Liver (tissue), 9 donors: ENCODE data around the gene PMS1. TPM values are rescaled to one million over a fixed set of nuclear protein-coding genes. Genes with fewer than 3 reads are reported as not detected.

Experiments
- DNase-seq: peaks from one replicate; pipeline ENCODE4 v3.0.0-alpha.2; 2017; ENCODE audit warnings: low spot score
- H3K27ac ChIP-seq, 2 donors: one replicate each; pipeline ENCODE4 v1.7.0; 2013; ENCODE audit warnings: inconsistent platforms in 2 of 2, low read length in 2 of 2, control low read depth in 1 of 2, low read depth in 1 of 2, mild to moderate bottlenecking in 1 of 2
- H3K27me3 ChIP-seq, 4 donors: one replicate each; pipeline versions ENCODE4 v1.6.1 to v1.7.0; 2013; ENCODE audit warnings: low read length in 3 of 4, inconsistent platforms in 1 of 4, mild to moderate bottlenecking in 1 of 4, moderate library complexity in 1 of 4; ENCODE audit not compliant: control insufficient read depth in 4 of 4, insufficient read depth in 4 of 4
- H3K36me3 ChIP-seq, 4 donors: one replicate each; pipeline versions ENCODE4 v1.6.1 to v1.7.0; 2013; ENCODE audit warnings: low read length in 3 of 4, mild to moderate bottlenecking in 3 of 4, low read depth in 1 of 4, moderate library complexity in 1 of 4; ENCODE audit not compliant: control insufficient read depth in 4 of 4, insufficient read depth in 3 of 4
- H3K4me1 ChIP-seq, 4 donors: one replicate each; pipeline versions ENCODE4 v1.6.1 to v1.7.0; 2013; ENCODE audit warnings: low read length in 3 of 4, mild to moderate bottlenecking in 3 of 4, moderate library complexity in 1 of 4; ENCODE audit not compliant: control insufficient read depth in 4 of 4, insufficient read depth in 4 of 4
- H3K4me3 ChIP-seq, 3 donors: one replicate each; pipeline versions ENCODE4 v1.6.1 to v1.7.0; 2013; ENCODE audit warnings: low read length in 3 of 3, control low read depth in 1 of 3, low read depth in 1 of 3, mild to moderate bottlenecking in 1 of 3
- H3K9ac ChIP-seq, 2 donors: one replicate each; pipeline ENCODE4 v1.7.0; 2013; ENCODE audit warnings: low read length in 2 of 2, mild to moderate bottlenecking in 2 of 2, moderate library complexity in 2 of 2, control low read depth in 1 of 2, low read depth in 1 of 2
- H3K9me3 ChIP-seq, 4 donors: one replicate each; pipeline versions ENCODE4 v1.6.1 to v1.7.0; 2013; ENCODE audit warnings: low read length in 3 of 4; ENCODE audit not compliant: control insufficient read depth in 4 of 4
- EGR1 ChIP-seq, 2 donors: IDR thresholded peaks; 2 replicates each; pipeline ENCODE4 v1.6.1; 2016 to 2018; ENCODE audit warnings: antibody characterized with exemption in 2 of 2, low read depth in 2 of 2
- FOXA1 ChIP-seq: IDR thresholded peaks from 2 replicates; pipeline ENCODE4 v1.6.1; 2016; ENCODE audit warnings: antibody characterized with exemption
- FOXA2 ChIP-seq: IDR thresholded peaks from 2 replicates; pipeline ENCODE4 v1.6.1; 2016; ENCODE audit warnings: antibody characterized with exemption
- GABPA ChIP-seq, 2 donors: IDR thresholded peaks in 1 of 2; conservative IDR thresholded peaks in 1 of 2; 2 replicates each; pipeline ENCODE4 v1.6.1; 2016; ENCODE audit warnings: antibody characterized with exemption in 2 of 2, mild to moderate bottlenecking in 1 of 2, moderate library complexity in 1 of 2
- HNF4A ChIP-seq, 2 donors: conservative IDR thresholded peaks; 2 replicates each; pipeline ENCODE4 v1.6.1; 2016; ENCODE audit warnings: antibody characterized with exemption in 2 of 2, mild to moderate bottlenecking in 2 of 2
- HNF4G ChIP-seq: IDR thresholded peaks from 2 replicates; pipeline ENCODE4 v1.6.1; 2016; ENCODE audit warnings: antibody characterized with exemption
- NR2F2 ChIP-seq: IDR thresholded peaks from 2 replicates; pipeline ENCODE4 v1.6.1; 2016; ENCODE audit warnings: antibody characterized with exemption
- RAD21 ChIP-seq, 2 donors: IDR thresholded peaks; 2 replicates each; pipeline ENCODE4 v1.6.1; 2016; ENCODE audit warnings: antibody characterized with exemption in 2 of 2, mild to moderate bottlenecking in 2 of 2
- RXRA ChIP-seq, 2 donors: IDR thresholded peaks; 2 replicates each; pipeline ENCODE4 v1.6.1; 2017 to 2018; ENCODE audit warnings: antibody characterized with exemption in 2 of 2, mild to moderate bottlenecking in 1 of 2
- SP1 ChIP-seq: IDR thresholded peaks from 2 replicates; pipeline ENCODE4 v1.6.1; 2018; ENCODE audit warnings: antibody characterized with exemption, mild to moderate bottlenecking
- TAF1 ChIP-seq: conservative IDR thresholded peaks from 2 replicates; pipeline ENCODE4 v1.6.1; 2016; ENCODE audit warnings: antibody characterized with exemption, mild to moderate bottlenecking
- YY1 ChIP-seq: IDR thresholded peaks from 2 replicates; pipeline ENCODE4 v1.6.1; 2016; ENCODE audit warnings: antibody characterized with exemption, mild to moderate bottlenecking
- WGBS: extraction: QIAGEN DNeasy Blood & Tissue Kit; methylation state at CpG from one replicate; pipeline ENCODE4 v1.1.7; 2013; 5-methylcytosine and 5-hydroxymethylcytosine counted together
- polyA plus RNA-seq, 2 donors: library from polyadenylated mRNA; stranded (reverse) in 1 of 2; unstranded in 1 of 2; fragments of 200-250 nt in 1 of 2; fragments of >200 nt in 1 of 2; fragmentation: Nextera tagmentation in 1 of 2; extraction: Ambion mirVana in 1 of 2; gene quantifications; one replicate each; pipeline versions ENCODE4 v1.2.1 to v1.2.3, GENCODE V29; 2013 to 2015
- total RNA-seq, 2 donors: library from RNA; depleted of rRNA; stranded (reverse); fragments of >200 nt; gene quantifications; one replicate each; pipeline ENCODE4 v1.2.3, GENCODE V29; 2014
- TF ChIP-seq, protein P1 (sequence below): IDR thresholded peaks from 2 replicates; pipeline ENCODE4 v1.6.1; 2016; ENCODE audit warnings: antibody characterized with exemption
- TF ChIP-seq, protein P2 (sequence below): IDR thresholded peaks from 2 replicates; pipeline ENCODE4 v1.6.1; 2016; ENCODE audit warnings: antibody characterized with exemption
- TF ChIP-seq, protein P3 (sequence below): IDR thresholded peaks from 2 replicates; pipeline ENCODE4 v1.6.1; 2016; ENCODE audit warnings: antibody characterized with exemption, mild to moderate bottlenecking
- TF ChIP-seq, protein P4 (sequence below): fragments of 150-350 bp; IDR thresholded peaks from 2 replicates; pipeline ENCODE4 v1.5.1; 2017; ENCODE audit warnings: improper control_type of control experiment, low read depth, low read length; ENCODE audit not compliant: missing input control
- donor health status: healthy.
- donor health status: healthy.
- donor health status: healthy.
- donor health status: healthy.
- donor health status: healthy.

PMS1 gene
- total and polyA plus RNA-seq, 4 donors = 3.0 to 19.2 (median 8.7) TPM

DNA sequence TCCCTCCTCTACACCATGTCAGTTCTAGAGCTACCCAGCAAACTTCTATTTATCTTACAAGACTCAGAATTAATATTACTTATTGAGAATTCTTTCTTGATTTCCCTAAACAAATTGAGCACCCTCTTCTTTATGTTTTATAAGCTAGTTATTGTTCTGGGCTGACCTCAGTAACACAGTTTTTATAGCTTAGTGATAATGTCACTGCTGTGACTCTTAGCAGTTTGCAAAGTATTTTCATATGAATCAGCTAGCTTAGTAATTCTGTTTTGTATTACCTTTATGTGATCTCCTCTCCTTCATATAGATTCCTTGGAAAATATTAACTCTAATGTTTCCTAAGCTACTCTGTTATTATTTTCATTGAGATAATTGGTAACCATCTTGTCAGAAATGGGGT, 114.9 kb downstream of the PMS1 start:
- DNase-seq = no peak
- Histone ChIP-seq H3K4me3 (no peak overlapping the region), H3K36me3 (no peaks in the 10 kb centered on the region), H3K9me3 (no peaks in the 10 kb centered on the region), H3K27me3 (peaks cover 0 to 2% (median 0%) of the 10 kb centered on the region in 4 donors), H3K4me1 (no peaks in the 10 kb centered on the region), H3K27ac (no peak overlapping the region), H3K9ac (no peak overlapping the region)
- no peak for TF ChIP-seq FOXA2
- no peak for TF ChIP-seq EGR1 (IDR thresholded peaks at IDR 0.05; ENCODE audit: low read depth in 2 of 2)
- TF ChIP-seq FOXA1 = no peak
- TF ChIP-seq RAD21 (IDR thresholded peaks at IDR 0.05) = no peak
- TF ChIP-seq RXRA (IDR thresholded peaks at IDR 0.05) = no peak

DNA sequence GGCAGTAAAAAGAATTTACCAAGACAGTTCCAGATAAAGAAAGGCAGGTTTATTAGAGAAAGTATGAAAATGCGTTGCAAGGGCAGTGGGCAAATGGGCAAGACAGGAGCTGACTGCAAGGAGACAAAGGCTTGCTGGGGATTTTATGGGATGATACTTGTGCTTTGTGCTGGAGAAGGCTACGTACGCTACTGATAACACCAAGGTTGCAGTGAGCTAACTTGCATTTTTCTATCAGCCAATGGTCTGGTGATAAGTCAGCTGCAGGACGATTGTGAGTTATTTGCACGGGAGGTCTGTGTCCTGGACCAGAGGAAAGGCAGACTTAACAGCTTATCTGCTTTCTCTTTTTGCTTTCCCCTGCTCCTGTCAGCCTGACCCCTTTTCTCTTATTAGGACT, 116.5 kb downstream of the PMS1 start:
- no peak overlapping the region for H3K9ac ChIP-seq
- no peak for DNase-seq
- 44% methylated on average over 5 of the region's 5 CpGs for WGBS

DNA sequence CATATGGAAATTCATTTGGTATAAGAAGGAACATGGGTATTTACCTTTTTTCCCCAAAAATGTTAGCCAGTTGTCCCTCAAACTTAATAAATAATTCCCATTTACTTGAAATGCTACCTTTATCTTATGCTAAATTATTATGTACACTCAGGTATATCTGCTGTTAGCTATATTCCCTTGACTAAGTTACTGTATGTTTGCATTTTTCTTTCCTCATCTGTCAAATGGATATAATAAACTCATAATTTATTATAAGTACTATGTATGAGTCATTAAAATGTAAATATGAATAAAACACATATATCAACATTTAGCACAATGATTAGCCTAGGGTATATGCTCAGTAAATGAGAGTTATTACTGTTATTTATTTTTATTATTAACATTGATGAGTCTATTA, 117.4 kb downstream of the PMS1 start:
- H3K9ac ChIP-seq = no peak overlapping the region
- H3K4me3 ChIP-seq = no peak overlapping the region
- no peaks in the 10 kb centered on the region for H3K4me1 ChIP-seq
- no peak for DNase-seq
- no peak overlapping the region for H3K27ac ChIP-seq
- peaks cover 0 to 6% (median 0%) of the 10 kb centered on the region in 4 donors for H3K27me3 ChIP-seq
- no peak for TF ChIP-seq YY1
- TF ChIP-seq, protein P1, sequence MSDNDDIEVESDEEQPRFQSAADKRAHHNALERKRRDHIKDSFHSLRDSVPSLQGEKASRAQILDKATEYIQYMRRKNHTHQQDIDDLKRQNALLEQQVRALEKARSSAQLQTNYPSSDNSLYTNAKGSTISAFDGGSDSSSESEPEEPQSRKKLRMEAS = no peak
- H3K9me3 ChIP-seq = no peaks in the 10 kb centered on the region
- no peaks in the 10 kb centered on the region for H3K36me3 ChIP-seq

More for the DNA sequence above, 116.5 kb downstream of the PMS1 start:
- Histone ChIP-seq H3K27ac (no peak overlapping the region), H3K4me3 (no peak overlapping the region), H3K36me3 (no peaks in the 10 kb centered on the region), H3K4me1 (no peaks in the 10 kb centered on the region), H3K27me3 (peaks cover 0 to 6% (median 0%) of the 10 kb centered on the region in 4 donors), H3K9me3 (no peaks in the 10 kb centered on the region)
- TF ChIP-seq FOXA2 = no peak
- TF ChIP-seq GABPA (IDR thresholded peaks at IDR 0.05 in 1 of 2, conservative IDR thresholded peaks at IDR 0.05 in 1 of 2) = no peak
- TF ChIP-seq, protein P1 = no peak
- TF ChIP-seq RAD21 (IDR thresholded peaks at IDR 0.05) = no peak

DNA sequence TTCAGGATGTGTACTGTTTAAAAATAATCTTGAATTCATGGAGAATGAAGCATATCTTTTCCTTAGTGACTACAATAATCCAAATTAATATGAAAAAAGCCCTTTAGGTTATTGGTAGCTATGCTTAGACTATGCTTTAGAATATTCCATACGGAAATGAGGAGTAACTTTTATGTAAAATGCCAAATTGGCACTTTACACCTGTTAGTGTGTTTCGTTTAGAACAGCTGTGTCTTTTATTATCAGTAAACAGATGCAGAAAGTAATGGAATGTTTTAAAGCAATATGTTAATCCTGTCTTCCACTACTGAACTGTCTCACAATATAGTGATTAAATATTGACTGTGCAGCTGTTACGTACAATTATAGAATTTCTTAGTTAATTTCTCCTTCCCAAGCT, 129.6 kb downstream of the PMS1 start:
- no peak overlapping the region for H3K9ac ChIP-seq
- H3K36me3 ChIP-seq = no peaks in the 10 kb centered on the region
- no peak for DNase-seq
- no peaks in the 10 kb centered on the region for H3K27me3 ChIP-seq
- WGBS = 62% methylated on average over 3 of the region's 3 CpGs
- TF ChIP-seq SP1 (no peak), FOXA2 (no peak), HNF4G (no peak), FOXA1 (no peak), TAF1 (no peak), NR2F2 (no peak), YY1 (no peak), HNF4A (conservative IDR thresholded peaks at IDR 0.05) (no peak), EGR1 (IDR thresholded peaks at IDR 0.05; ENCODE audit: low read depth in 2 of 2) (no peak), RXRA (IDR thresholded peaks at IDR 0.05) (no peak)
- TF ChIP-seq, protein P2, sequence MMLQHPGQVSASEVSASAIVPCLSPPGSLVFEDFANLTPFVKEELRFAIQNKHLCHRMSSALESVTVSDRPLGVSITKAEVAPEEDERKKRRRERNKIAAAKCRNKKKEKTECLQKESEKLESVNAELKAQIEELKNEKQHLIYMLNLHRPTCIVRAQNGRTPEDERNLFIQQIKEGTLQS = no peak
- TF ChIP-seq, protein P3, sequence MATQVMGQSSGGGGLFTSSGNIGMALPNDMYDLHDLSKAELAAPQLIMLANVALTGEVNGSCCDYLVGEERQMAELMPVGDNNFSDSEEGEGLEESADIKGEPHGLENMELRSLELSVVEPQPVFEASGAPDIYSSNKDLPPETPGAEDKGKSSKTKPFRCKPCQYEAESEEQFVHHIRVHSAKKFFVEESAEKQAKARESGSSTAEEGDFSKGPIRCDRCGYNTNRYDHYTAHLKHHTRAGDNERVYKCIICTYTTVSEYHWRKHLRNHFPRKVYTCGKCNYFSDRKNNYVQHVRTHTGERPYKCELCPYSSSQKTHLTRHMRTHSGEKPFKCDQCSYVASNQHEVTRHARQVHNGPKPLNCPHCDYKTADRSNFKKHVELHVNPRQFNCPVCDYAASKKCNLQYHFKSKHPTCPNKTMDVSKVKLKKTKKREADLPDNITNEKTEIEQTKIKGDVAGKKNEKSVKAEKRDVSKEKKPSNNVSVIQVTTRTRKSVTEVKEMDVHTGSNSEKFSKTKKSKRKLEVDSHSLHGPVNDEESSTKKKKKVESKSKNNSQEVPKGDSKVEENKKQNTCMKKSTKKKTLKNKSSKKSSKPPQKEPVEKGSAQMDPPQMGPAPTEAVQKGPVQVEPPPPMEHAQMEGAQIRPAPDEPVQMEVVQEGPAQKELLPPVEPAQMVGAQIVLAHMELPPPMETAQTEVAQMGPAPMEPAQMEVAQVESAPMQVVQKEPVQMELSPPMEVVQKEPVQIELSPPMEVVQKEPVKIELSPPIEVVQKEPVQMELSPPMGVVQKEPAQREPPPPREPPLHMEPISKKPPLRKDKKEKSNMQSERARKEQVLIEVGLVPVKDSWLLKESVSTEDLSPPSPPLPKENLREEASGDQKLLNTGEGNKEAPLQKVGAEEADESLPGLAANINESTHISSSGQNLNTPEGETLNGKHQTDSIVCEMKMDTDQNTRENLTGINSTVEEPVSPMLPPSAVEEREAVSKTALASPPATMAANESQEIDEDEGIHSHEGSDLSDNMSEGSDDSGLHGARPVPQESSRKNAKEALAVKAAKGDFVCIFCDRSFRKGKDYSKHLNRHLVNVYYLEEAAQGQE = no peak
- TF ChIP-seq, protein P1 = no peak
- TF ChIP-seq, protein P4, sequence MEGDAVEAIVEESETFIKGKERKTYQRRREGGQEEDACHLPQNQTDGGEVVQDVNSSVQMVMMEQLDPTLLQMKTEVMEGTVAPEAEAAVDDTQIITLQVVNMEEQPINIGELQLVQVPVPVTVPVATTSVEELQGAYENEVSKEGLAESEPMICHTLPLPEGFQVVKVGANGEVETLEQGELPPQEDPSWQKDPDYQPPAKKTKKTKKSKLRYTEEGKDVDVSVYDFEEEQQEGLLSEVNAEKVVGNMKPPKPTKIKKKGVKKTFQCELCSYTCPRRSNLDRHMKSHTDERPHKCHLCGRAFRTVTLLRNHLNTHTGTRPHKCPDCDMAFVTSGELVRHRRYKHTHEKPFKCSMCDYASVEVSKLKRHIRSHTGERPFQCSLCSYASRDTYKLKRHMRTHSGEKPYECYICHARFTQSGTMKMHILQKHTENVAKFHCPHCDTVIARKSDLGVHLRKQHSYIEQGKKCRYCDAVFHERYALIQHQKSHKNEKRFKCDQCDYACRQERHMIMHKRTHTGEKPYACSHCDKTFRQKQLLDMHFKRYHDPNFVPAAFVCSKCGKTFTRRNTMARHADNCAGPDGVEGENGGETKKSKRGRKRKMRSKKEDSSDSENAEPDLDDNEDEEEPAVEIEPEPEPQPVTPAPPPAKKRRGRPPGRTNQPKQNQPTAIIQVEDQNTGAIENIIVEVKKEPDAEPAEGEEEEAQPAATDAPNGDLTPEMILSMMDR = no peak
- no peak overlapping the region for H3K4me3 ChIP-seq
- no peak overlapping the region for H3K27ac ChIP-seq
- no peaks in the 10 kb centered on the region for H3K9me3 ChIP-seq
- H3K4me1 ChIP-seq = peaks cover 0 to 1% (median 0%) of the 10 kb centered on the region in 4 donors
